Epithelial cell of proximal tubule (primary cell): Measurements from ENCODE around the gene MDN1. TPM values are rescaled to one million over a fixed set of nuclear protein-coding genes. Genes with fewer than 3 reads are reported as not detected.

Experiments
- DNase-seq: peaks from one replicate; pipeline ENCODE4 v3.0.0-alpha.2; 2011; ENCODE audit warnings: low read depth
- H3K4me3 ChIP-seq: 2 replicates; pipeline ENCODE4 v1.5.1; 2011; ENCODE audit warnings: low read depth, mild to moderate bottlenecking, low read length
- total RNA-seq: library from RNA; depleted of rRNA; stranded (reverse); fragments of >200 nt; gene quantifications from 2 replicates; pipeline ENCODE4 v1.2.3, GENCODE V29; 2015
- TF ChIP-seq, protein P1 (sequence below): conservative IDR thresholded peaks from 2 replicates; pipeline ENCODE4 v1.5.1; 2012; ENCODE audit warnings: low read depth, mild to moderate bottlenecking, low read length

Gene MDN1
- total RNA-seq, 1 donor from 2014 or later: 11.3 TPM

DNA sequence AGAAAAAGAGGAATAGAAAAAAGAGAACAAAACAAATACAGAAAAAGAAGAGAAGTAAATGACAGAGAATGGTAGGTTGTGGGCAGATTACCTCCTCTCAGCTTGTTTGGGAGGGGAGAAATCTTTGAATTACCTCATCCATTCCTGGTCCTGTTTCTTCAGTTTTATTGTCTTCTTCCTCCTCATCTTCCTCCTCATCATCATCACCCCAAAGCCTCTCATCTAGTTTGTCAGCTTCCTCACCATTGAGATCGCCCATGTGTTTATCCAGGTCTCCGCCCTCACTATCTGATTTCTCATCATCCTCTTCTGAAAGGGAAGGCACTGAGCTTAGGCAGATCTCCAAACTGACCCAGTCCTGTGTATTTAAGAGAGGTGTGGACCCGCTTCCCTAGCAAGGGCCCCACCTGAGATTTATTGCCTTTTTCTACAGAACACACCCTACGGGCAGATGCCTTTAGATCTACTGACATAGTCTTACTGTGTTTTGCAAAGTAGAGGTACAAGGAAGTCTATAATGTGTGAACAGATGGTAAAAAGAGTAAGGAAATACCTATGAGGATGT, 156.9 kb downstream of the MDN1 start:
- no peak for DNase-seq
- H3K4me3 ChIP-seq: no peak overlapping the region
- TF ChIP-seq, protein P1, sequence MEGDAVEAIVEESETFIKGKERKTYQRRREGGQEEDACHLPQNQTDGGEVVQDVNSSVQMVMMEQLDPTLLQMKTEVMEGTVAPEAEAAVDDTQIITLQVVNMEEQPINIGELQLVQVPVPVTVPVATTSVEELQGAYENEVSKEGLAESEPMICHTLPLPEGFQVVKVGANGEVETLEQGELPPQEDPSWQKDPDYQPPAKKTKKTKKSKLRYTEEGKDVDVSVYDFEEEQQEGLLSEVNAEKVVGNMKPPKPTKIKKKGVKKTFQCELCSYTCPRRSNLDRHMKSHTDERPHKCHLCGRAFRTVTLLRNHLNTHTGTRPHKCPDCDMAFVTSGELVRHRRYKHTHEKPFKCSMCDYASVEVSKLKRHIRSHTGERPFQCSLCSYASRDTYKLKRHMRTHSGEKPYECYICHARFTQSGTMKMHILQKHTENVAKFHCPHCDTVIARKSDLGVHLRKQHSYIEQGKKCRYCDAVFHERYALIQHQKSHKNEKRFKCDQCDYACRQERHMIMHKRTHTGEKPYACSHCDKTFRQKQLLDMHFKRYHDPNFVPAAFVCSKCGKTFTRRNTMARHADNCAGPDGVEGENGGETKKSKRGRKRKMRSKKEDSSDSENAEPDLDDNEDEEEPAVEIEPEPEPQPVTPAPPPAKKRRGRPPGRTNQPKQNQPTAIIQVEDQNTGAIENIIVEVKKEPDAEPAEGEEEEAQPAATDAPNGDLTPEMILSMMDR: no peak

GRCh38 chr6:89661559-89661958, 158.0 kb downstream of the MDN1 start:
- no peak for DNase-seq
- TF ChIP-seq, protein P1: no peak
- H3K4me3 ChIP-seq: no peak overlapping the region

GRCh38 chr6:89660981-89661380, 158.6 kb downstream of the MDN1 start:
- TF ChIP-seq, protein P1: no peak
- DNase-seq: no peak

DNA sequence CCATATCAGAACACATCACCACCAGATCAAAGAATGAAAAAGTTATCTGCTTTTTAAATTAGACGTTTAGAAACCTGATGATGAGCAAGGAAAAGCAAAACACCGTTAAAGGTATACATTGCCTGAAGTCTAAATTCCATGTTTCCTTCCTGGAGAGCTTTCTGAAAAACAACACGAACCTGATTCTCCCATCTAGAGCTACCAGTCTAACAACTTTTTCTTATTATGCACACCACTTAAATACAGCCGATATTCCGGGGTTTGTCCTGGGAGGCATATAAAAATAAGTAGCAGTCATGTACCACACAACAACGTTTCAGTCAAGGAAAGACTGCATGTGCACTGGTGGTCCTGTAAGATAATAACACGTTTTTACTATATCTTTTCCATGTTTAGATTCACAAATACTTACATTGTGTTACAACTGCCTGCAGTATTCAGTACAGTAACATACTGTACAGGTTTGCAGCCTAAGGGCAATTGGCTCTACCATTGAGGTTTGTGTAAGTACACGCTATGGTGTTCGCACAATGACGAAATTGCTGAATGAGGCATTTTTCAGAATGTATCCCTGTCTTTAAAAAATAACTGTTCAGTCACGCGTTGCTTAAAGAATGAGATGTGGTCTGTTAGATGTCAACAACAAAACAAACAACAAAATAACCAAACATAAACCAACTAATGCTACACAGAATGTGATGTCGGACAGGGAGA, 162.0 kb downstream of the MDN1 start:
- DNase-seq: no peak
- H3K4me3 ChIP-seq: no peak overlapping the region
- TF ChIP-seq, protein P1: no peak

More at GRCh38 chr6:89660981-89661380, 158.6 kb downstream of the MDN1 start:
- H3K4me3 ChIP-seq: no peak overlapping the region

DNA sequence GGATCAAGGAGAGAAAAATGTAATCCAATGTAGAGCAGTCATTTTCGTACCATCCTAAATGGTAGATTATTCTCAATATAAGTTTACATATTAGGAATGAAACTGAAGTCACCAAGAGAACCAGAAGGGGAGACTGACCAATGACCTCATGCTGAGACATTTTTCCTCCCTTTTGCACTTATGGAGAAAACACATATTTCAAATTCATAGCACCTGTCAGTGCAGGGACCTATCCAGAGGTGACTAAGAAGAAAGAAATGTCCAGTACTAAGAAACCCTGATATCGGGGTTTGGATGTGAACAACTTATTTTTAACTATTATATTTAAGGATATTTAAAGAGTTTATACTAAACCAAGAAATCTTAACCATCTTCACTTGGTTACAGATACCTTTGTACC, 164.5 kb downstream of the MDN1 start:
- H3K4me3 ChIP-seq: no peak overlapping the region
- DNase-seq: no peak
- TF ChIP-seq, protein P1: no peak

GRCh38 chr6:89650579-89650978, 169.0 kb downstream of the MDN1 start:
- H3K4me3 ChIP-seq: no peak overlapping the region
- DNase-seq: no peak
- TF ChIP-seq, protein P1: no peak

DNA sequence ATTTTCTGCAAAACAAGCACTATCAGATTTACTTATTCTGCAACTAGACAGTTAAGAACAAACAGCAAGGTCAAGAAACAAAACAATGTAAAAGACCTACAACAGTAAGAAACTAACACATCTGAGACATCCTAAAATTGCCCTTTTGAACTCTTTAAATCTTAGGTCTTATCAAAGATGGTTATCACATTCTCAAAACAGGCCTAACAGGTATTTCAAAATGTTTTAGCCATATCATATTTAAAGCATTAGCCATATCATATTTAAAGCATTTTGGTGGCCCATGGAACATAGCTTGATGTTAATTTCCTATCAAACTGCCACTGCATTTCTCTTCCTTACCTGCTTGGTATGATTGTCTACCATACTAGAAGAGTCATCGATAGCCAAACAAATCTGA, 169.9 kb downstream of the MDN1 start:
- TF ChIP-seq, protein P1: no peak
- H3K4me3 ChIP-seq: no peak overlapping the region
- no peak for DNase-seq
